GM21717 (cell line): ENCODE results near the gene COL12A1.
"Not testable (repeated sequence)": the region's sequence is repeated elsewhere in the genome, so short reads cannot be mapped to it uniquely, and the experiment has no call there.

ENCODE experiments used
- ATAC-seq: cut with Tn5 transposase; IDR thresholded peaks from one replicate; pipeline ENCODE4 v1.9.1; 2021; ENCODE audit warnings: mild to moderate bottlenecking, moderate library complexity; ENCODE audit not compliant: unreplicated experiment

The COL12A1 gene

GRCh38 chr6:75213112-75213511 lies 7.3 kb upstream of the COL12A1 start:
- no peak for ATAC-seq

GRCh38 chr6:75211920-75212590 lies 6.2 kb upstream of the COL12A1 start:
- no peak for ATAC-seq

- ATAC-seq = no peak
These were observed 5.3 kb upstream of the COL12A1 start for GRCh38 chr6:75210885-75211739.

GRCh38 chr6:75209184-75209723 lies 3.4 kb upstream of the COL12A1 start:
- no peak for ATAC-seq

- ATAC-seq = peak; percentile 68
These were observed 2.7 kb upstream of the COL12A1 start for GRCh38 chr6:75208298-75209183.

GRCh38 chr6:75206576-75207342 lies 906 bp upstream of the COL12A1 start:
- no peak for ATAC-seq

- no peak for ATAC-seq
These were observed 686 bp downstream of the COL12A1 start for GRCh38 chr6:75204959-75205775.

GRCh38 chr6:75204217-75204958 lies 1.5 kb downstream of the COL12A1 start:
- no peak for ATAC-seq

- ATAC-seq = no peak
These were observed 2.1 kb downstream of the COL12A1 start for GRCh38 chr6:75203721-75204120.

- no peak for ATAC-seq
These were observed 3.1 kb downstream of the COL12A1 start for GRCh38 chr6:75202676-75203131.

- no peak for ATAC-seq
These were observed 3.8 kb downstream of the COL12A1 start for GRCh38 chr6:75201901-75202672.

GRCh38 chr6:75201021-75201420 lies 4.8 kb downstream of the COL12A1 start:
- no peak for ATAC-seq

GRCh38 chr6:75199889-75200288 lies 6.0 kb downstream of the COL12A1 start:
- no peak for ATAC-seq

- no peak for ATAC-seq
These were observed 9.7 kb downstream of the COL12A1 start for GRCh38 chr6:75196081-75196687.

GRCh38 chr6:75188221-75188925 lies 17.5 kb downstream of the COL12A1 start:
- no peak for ATAC-seq

- not testable (repeated sequence) for ATAC-seq
These were observed 19.3 kb downstream of the COL12A1 start for GRCh38 chr6:75186581-75186980.

GRCh38 chr6:75183099-75183541 lies 22.7 kb downstream of the COL12A1 start:
- ATAC-seq = no peak
